ENCODE results near the gene CD28. TPM values are rescaled to one million over a fixed set of nuclear protein-coding genes. Genes with fewer than 3 reads are reported as not detected.
A peak's percentile ranks its signal among the peaks of the same experiment; 100 is the strongest.
"Not testable (repeated sequence)": the region's sequence is repeated elsewhere in the genome, so short reads cannot be mapped to it uniquely, and the experiment has no call there.

CD28 gene
- total RNA-seq, 1 experiment from 2014 or later = 0.52 TPM

GRCh38 chr2:203783496-203784203 is 77.2 kb downstream of the CD28 start:
- DNase-seq (ENCODE audit: low read depth) = peak; percentile 81

- DNase-seq (ENCODE audit: low read depth) = not testable (repeated sequence)
These were observed 78.4 kb downstream of the CD28 start for GRCh38 chr2:203784710-203785270.

GRCh38 chr2:203785391-203786110 is 79.1 kb downstream of the CD28 start:
- not testable (repeated sequence) for DNase-seq (ENCODE audit: low read depth)

- DNase-seq (ENCODE audit: low read depth) = peak; percentile 83
These were observed 80.3 kb downstream of the CD28 start for GRCh38 chr2:203786549-203787351.

- no peak for DNase-seq (ENCODE audit: low read depth)
These were observed 81.5 kb downstream of the CD28 start for GRCh38 chr2:203787979-203788378.

Other genes starting within 250 kb of the CD28 start
- 43.1 and 66.0 TPM in 2 replicates for gene RAPH1, start 171.3 kb upstream of the CD28 start, total RNA-seq (2014; rRNA removed)
- not detected in 2 replicates for gene CTLA4, start 161.1 kb downstream of the CD28 start, total RNA-seq (2014; rRNA removed)
- gene ICOS, start 230.1 kb downstream of the CD28 start, total RNA-seq (2014; rRNA removed) = not detected in 2 replicates